GM18507 (cell line): ENCODE results near the gene PLEKHA4.
A peak's percentile ranks its signal among the peaks of the same experiment; 100 is the strongest.
"Not testable (repeated sequence)": the region's sequence is repeated elsewhere in the genome, so short reads cannot be mapped to it uniquely, and the experiment has no call there.

ENCODE experiments used
- DNase-seq: peaks from one replicate; pipeline ENCODE4 v3.0.0; 2011; ENCODE audit warnings: low read depth; ENCODE audit not compliant: insufficient read length; ENCODE audit errors: extremely low spot score
- FAIRE-seq: peaks from 2 replicates; lab custom pipeline; 2011; peaks lifted over from hg19 to GRCh38; lab: Jason Lieb, UNC

The PLEKHA4 gene

DNA sequence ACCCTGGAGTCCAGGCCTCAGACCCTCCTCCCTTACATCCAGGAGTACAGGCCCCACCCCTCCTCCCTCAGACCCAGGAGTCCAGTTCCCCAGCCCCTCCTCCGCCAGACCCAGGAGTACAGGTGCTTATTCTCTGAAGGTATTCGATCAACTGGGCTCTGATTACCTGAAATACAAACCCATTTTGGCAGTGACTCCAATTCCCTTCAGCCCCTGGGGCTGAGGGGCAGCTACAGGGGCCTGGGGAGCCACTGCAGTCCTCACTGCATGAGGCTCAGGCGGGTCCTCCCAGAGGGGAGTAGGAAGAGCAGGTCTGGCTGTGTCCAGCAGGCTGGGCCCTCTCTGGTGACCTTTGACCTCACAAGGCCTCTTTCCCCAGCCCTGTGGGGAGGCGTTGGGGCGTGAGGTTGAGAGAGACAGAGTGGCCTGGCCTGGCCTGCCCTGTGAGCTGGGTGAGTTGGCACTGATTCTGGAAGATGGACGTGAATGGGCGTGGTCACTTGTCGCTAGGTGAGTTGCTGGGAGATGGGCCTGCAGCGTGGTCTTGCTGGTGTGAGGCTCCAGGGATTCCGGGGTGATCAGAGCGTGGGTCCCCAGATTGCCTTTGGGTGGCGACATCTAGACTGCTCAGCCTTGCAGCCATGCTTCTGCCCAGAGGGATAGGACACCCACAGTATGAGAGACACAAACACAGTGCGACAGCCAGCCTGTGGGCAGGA is 60.7 kb downstream of the PLEKHA4 start:
- no peak for DNase-seq
- no peak for FAIRE-seq

DNA sequence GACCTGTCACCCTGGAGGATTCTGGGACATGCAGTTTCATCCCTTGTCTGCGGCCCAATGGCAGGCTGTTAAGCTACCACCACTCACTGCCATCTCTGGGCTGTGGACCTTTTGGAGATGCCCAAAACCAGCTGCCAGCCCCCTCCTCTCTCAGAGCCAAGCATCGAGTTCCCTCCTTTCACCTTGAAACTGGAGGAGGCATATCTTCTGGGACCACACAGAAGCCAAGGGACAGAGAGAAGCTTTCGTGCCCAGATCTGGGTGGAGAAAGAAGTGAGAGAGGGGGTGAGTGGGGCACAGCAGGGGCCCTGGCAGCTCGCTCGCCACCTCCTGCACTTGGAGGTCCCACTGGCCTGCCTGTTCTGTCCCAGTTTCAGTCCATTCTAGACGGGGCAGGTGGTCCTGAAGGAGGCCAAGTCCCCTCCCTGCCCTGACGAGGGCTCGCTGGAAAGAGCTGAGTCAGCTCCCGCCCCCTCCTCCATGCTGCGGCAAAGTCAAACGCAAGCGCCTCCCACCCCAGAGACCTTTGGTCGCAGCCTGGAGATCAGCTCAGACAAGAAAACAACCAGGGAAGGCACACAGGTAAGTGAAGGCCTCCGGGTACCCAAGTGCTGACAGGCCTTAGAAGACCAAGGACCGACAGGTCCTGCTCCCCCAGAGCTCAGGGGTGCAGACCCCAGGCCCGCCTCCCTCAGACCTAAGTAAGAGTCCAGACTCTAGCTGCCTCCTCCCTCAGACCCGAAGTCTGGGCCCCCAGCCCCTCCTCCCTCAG is 61.4 kb downstream of the PLEKHA4 start:
- FAIRE-seq (no peak), DNase-seq (no peak)

DNA sequence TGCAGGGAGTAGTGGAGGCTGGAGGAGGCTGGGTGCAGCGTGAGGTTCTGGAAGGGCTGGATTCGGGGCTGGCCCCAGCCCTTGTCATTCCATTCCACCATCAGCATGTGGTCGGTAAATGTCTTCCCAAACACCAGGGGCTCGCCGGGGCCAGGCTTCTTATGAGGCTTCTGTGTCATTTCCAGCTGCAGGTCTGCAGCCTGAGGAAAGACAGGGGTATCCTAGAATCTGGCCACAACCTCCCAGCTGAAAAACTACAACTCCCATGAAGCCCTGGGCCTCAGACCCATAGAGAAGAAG is 61.9 kb downstream of the PLEKHA4 start:
- peak; percentile 60 for DNase-seq
- FAIRE-seq = peak; percentile 62

DNA sequence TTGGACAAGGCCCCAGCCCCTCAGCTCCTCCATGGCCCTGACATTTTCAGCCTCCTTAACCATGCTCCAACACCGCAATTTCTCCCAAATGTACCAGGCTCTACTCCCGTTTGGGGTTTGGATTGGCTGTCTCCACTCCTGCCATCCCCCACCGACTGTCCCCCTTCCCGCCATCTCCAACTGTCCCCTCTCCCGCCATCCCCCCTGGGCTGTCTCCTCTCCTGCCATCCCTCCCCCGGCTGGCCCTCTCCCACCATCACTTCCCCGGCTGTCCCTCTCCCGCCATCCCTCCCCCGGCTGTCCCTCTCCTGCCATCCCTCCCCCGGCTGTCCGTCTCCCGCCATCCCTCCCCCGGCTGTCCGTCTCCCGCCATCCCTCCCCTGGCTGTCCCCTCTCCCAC is 63.0 kb downstream of the PLEKHA4 start:
- DNase-seq (no peak), FAIRE-seq (no peak)

DNA sequence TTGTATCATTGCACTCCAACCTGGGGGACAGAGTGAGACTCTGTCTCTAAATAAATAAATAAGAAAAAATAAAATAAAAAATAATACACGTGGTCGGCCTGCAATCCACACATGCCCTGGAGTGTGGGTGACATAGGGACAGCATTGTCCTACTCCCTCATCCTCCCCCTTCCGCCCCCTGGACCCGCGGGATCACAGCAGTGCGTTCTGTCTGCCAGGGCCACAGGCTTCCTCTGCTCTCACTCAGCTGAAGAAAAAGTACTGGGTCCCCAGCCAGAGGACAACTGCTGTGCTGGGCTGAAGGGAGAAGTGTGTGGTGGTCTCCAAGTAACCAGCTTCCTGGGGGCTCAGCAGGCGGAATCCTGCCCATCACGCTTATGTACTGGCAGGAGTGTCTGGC is 63.9 kb downstream of the PLEKHA4 start:
- DNase-seq (no peak), FAIRE-seq (no peak)

DNA sequence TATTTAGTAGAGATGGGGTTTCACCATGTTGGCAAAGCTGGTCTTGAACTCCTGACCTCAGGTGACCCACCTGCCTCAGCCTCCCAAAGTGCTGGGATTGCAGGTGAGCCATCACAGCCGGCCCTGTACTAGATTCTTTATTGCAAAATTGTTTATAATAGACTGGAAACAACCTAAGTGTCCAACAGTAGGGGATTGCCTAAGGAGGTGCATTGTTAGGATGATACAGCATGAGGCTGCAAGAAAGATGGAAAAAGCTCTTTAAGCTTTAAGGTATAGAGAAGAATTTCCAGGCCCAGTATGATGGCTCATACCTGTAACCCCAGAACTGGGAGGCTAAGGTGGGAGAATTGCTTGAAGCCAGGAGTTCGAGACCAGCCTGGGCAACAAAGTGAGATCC is 65.8 kb downstream of the PLEKHA4 start:
- FAIRE-seq (no peak), DNase-seq (no peak)

DNA sequence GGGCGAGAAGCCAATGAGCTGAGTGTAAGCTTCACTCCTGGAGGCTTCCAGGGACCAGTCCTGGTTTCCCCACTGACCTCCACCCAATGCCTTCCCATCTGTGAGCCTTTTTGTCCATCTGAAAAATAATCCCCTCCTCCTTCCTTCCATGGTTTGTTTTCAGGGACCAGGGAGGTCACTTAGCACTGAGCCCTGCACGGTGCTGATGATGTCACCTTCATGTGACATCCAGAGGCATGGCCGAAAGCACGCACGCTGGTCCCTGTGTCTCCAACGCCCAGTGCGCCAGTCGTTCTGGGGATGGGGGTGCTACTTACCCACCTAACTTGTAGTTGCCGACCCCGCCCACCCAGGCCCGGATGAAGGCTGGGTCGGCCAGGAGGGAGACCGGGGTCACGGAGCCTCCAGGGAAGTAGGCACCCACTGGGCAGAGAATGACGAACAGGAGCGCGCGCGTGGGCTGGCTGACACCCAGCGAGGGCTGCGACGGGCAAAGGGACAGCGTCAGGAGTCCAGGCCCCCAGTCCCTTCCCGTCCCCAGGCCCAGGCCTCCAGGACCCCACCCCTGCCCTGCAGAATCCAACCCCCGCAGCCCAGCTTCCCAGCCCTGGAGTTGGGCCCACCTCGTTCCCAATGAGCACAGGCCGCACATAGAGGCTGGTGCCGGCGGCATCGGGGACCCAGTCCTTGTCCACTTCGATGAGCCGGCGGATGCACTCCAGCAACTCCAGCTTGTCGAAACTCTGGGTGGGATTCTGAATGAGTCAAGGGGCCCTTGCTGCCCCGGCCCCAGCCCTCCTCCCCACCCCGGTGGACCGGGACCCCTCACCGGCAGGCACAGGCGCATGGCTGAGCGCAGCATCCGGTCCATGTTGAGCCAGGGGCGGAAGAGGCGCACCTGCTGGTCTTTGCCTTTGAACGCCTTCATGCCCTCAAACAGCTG is 68.8 kb downstream of the PLEKHA4 start:
- DNase-seq (no peak), FAIRE-seq (no peak)

DNA sequence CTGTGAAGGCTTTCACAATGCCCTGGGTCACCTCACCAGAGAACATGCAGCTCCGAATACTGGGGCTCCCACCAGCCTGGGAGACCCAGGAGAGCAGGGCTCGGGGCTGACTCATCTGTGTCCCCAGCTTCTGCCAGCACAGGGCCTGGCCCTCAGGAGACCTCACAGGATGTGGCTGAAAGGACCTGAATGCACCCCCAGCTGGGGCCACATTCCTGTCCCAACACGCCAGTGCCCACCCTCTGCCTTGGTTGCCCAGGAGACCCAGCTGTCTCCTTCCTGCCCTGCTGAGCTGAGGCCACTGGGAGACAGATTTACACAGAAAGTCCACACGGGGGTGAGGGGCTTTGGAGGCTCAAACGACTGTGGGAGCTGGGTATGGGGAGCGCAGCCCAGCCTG is 69.5 kb downstream of the PLEKHA4 start:
- FAIRE-seq (peak; percentile 48), DNase-seq (no peak)

DNA sequence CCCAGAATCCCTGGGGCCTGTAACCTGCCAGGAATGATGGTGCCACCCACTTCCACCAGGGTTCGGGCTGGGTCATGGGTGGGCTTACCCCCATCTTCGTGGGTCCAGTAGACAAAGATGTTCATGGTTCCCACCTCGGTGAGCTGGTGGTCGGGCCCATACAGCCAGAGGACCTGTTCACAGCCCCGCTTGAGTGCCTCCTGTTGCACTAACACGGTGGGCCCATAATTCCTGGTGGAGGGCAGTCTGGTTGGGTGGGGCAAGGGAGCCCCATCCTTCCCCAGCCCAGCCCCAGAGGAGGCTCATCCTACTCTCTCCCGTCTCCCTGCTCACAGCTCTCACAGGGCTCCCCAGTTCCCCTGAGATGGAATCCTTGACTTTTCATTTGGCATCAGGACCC is 71.3 kb downstream of the PLEKHA4 start:
- FAIRE-seq (no peak), DNase-seq (no peak)

DNA sequence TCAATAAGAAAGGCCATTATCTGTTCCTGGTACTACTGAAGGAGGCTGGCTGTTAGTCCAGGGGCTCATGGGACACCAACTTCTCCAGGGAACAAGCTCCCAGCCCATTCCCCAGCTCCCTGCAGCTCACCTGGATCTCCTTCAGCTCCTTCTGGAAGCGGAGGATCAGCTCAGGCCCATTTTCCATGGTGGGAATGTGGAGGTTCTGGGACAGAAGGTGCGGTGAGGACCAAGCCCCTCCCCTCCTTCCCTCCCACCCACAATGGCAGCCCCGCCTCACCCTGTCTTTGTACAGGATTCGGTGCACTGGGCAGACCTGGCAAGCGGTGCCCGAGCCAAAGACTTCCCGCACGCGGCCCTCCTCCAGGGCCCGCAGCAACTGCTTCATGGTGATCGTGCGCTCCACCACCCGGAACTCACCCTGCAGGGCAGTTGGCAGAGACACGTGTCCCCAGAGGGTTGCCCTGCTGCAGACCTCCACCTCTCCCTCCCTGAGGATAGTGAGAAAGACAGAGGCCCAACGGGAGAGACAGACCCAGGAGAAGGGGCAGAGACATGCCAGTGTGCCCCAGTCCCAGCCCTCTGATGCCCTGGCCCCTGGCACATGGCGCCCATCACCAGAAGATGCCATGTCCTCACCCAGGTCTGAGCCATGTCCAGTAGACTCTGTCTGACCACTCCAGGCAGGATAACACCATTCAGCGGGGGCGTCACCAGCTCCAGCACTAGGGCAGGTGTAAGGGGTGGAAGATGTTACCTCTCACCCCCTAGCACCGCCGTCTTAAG is 71.9 kb downstream of the PLEKHA4 start:
- DNase-seq (no peak), FAIRE-seq (no peak)

DNA sequence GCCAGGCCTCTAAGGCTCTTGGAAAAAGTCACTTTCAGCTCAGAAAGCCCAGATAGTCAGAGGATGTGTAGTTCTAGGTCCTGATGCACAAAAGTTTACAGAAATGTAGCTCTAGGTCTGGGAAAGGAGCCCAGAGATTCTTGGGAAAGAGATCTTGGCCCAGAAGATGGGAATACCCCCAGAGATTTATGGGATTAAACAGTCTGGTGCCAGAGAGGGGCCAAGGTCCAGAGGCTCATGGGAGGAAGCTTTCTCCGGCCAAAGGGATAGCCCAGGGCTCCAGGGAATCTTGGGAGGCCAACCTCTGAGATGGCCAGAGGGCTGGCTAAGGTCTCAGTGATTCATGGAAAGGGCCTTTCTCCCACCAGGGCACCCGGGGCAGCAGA is 72.7 kb downstream of the PLEKHA4 start:
- FAIRE-seq = no peak

DNA sequence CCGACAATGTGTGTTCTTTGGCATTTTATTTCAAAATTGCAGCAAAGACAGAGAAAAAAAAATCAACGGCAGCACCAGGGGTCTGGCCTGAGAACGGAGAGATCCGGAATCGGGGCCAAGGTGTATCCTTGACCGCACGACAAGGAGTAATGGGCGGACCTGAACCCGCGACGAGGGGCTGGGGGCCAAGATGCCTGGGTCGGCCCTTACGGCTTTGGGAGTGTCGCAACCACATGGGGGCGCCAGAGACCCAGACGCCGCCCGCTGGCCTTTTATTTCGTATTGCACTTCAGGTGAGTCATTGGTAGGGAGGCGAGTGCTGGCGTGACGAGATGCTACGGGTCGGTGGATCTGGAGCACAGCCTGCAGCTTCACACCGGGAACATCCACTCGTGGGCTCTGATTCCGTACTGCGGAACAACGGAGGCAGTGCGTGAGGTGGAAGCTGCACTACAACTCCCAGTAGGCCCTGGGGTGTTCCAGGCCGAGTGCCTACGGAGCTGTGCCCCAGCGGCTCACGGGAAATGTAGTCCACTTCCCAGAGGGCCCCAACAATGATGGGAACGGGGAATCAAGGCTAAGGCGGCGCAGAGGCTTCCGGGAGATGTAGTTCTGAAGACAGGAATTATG is 73.2 kb downstream of the PLEKHA4 start:
- FAIRE-seq (peak; percentile 98), DNase-seq (peak; percentile 88)

More for the DNA sequence above, 72.7 kb downstream of the PLEKHA4 start:
- no peak for DNase-seq

DNA sequence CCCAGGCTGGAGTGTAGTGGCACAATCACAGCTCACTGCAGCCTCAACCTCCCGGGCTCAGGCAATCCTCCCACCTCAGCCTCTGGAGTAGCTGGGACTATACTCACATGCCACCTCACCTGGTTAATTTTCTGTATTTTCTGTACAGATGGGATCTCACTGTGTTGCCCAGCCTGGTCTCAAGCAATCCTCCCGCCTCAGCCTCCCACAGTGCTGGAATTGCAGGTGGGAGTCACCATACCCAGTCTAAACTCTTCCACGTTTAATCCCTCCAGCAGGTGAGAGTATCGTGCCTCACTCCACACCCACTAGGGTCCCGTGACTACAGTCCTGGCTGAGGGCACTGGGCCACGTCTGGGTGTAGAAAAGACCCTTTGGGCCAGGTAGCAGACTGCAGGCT is 74.1 kb downstream of the PLEKHA4 start:
- no peak for DNase-seq
- no peak for FAIRE-seq

DNA sequence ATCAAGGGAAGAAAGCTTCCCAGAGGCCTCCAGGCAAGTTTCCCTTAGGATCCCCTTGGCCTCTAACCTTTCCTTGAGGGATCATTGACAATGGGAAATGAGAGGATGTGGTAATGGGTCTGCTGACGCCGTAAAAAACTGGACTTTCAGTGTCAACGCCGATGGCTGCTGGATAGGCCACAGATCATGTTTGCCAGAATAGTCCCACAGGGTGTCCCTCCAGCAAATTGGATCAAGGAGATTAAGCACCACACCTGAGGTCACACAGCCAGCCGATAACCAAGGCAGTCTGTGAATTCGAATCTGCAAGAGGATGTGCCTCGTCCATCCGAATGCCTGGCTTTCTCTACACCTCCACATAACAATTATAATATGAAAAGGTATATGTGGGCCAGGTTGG is 75.1 kb downstream of the PLEKHA4 start:
- no peak for FAIRE-seq

DNA sequence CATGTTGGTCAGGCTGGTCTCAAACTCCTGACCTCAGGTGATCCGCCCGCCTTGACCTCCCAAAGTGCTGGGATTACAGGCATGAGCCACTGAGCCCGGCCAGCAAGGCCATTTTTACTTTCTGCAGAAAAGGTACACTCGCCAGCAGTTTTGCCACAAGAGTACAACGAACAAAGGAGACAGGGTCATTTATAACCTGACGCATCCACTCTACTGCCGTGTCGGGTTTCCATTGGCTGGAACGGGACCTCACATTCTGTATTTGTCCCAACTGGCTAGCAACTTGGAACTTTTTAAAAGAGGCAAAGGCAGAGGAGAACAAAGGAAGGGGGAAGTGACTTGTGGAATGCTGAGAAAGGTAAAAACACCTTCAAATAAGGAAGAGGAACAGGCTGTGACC is 81.1 kb downstream of the PLEKHA4 start:
- FAIRE-seq, DNase-seq: not testable (repeated sequence)

More for the DNA sequence above, 75.1 kb downstream of the PLEKHA4 start:
- DNase-seq = no peak
